ENCODE data around the gene RAP1GAP2.

RAP1GAP2 gene

GRCh38 chr17:2850991-2851390 is 54.8 kb downstream of the RAP1GAP2 start:
- H3K27me3 ChIP-seq = no peaks in the 10 kb centered on the region
- H3K4me3 ChIP-seq (ENCODE audit: low read depth, low read length) = no peak overlapping the region
- no peak for DNase-seq
- H3K4me1 ChIP-seq = peaks cover 4% of the 10 kb centered on the region; the same call in 1 of the 2 replicates
- no peaks in the 10 kb centered on the region for H3K9me3 ChIP-seq
- TF ChIP-seq CTCF (IDR thresholded peaks at IDR 0.05; ENCODE audit: low read depth, low read length) = no peak
- no peaks in the 10 kb centered on the region for H3K36me3 ChIP-seq

GRCh38 chr17:2851615-2852014 is 55.4 kb downstream of the RAP1GAP2 start:
- H3K4me1 ChIP-seq = peaks cover 4% of the 10 kb centered on the region
- H3K9me3 ChIP-seq = no peaks in the 10 kb centered on the region
- no peak overlapping the region for H3K4me3 ChIP-seq (ENCODE audit: low read depth, low read length)
- no peak for DNase-seq
- H3K27me3 ChIP-seq = no peaks in the 10 kb centered on the region
- TF ChIP-seq CTCF (IDR thresholded peaks at IDR 0.05; ENCODE audit: low read depth, low read length) = no peak
- H3K36me3 ChIP-seq = no peaks in the 10 kb centered on the region

- Histone ChIP-seq H3K27me3 (no peaks in the 10 kb centered on the region), H3K36me3 (no peaks in the 10 kb centered on the region), H3K9me3 (no peaks in the 10 kb centered on the region), H3K4me1 (peaks cover 4% of the 10 kb centered on the region), H3K4me3 (ENCODE audit: low read depth, low read length) (peak overlapping the region; percentile 56; the same call in 1 of the 2 replicates)
- TF ChIP-seq CTCF (IDR thresholded peaks at IDR 0.05; ENCODE audit: low read depth, low read length) = no peak
- no peak for DNase-seq
Measured at GRCh38 chr17:2852221-2852620, 56.0 kb downstream of the RAP1GAP2 start.

GRCh38 chr17:2852729-2853282 is 56.6 kb downstream of the RAP1GAP2 start:
- Histone ChIP-seq H3K27me3 (no peaks in the 10 kb centered on the region), H3K9me3 (no peaks in the 10 kb centered on the region), H3K4me3 (ENCODE audit: low read depth, low read length) (peak overlapping the region; percentile 56), H3K4me1 (peaks cover 4% of the 10 kb centered on the region), H3K36me3 (no peaks in the 10 kb centered on the region)
- TF ChIP-seq CTCF (IDR thresholded peaks at IDR 0.05; ENCODE audit: low read depth, low read length) = no peak
- DNase-seq = peak; percentile 42

GRCh38 chr17:2853283-2854142 is 57.3 kb downstream of the RAP1GAP2 start:
- Histone ChIP-seq H3K9me3 (no peaks in the 10 kb centered on the region), H3K36me3 (no peaks in the 10 kb centered on the region), H3K4me3 (ENCODE audit: low read depth, low read length) (peak overlapping the region; percentile 78), H3K4me1 (peaks cover 4% of the 10 kb centered on the region), H3K27me3 (no peaks in the 10 kb centered on the region)
- no peak for TF ChIP-seq CTCF (IDR thresholded peaks at IDR 0.05; ENCODE audit: low read depth, low read length)
- DNase-seq = peak; percentile 53
